HEK293T (cell line): ENCODE results near the gene SDR42E1.

Experiments used
- CTCF ChIA-PET: fragments of 350-600 bp; formaldehyde crosslinking; extraction: SDS; loops from one replicate; lab custom pipeline; 2021; ENCODE audit warnings: antibody characterized with exemption, inconsistent platforms; lab: Yijun Ruan, JAX
- POLR2A ChIA-PET: fragments of 350-600 bp; formaldehyde crosslinking; extraction: SDS; loops from one replicate; lab custom pipeline; 2020; ENCODE audit warnings: antibody characterized with exemption, inconsistent platforms; lab: Yijun Ruan, JAX
- DNase-seq: peaks from one replicate; pipeline ENCODE4 v3.0.0; 2012; ENCODE audit warnings: mixed read lengths; ENCODE audit errors: extremely low spot score
- ARNT ChIP-seq: fragments of 450-650 bp; IDR thresholded peaks from 2 replicates; pipeline ENCODE4 v1.6.1; 2017; ENCODE audit warnings: mild to moderate bottlenecking
- BHLHE40 ChIP-seq: fragments of 450-650 bp; IDR thresholded peaks from 2 replicates; pipeline ENCODE4 v1.6.1; 2016; ENCODE audit warnings: mild to moderate bottlenecking, moderate library complexity, borderline replicate concordance
- CTBP1 ChIP-seq: fragments of 450-650 bp; IDR thresholded peaks from 2 replicates; pipeline ENCODE4 v1.6.1; 2016; ENCODE audit warnings: borderline replicate concordance
- ELF4 ChIP-seq: fragments of 450-650 bp; IDR thresholded peaks from 2 replicates; pipeline ENCODE4 v1.6.1; 2017; ENCODE audit warnings: antibody characterized with exemption
- FOXA1 ChIP-seq: fragments of 450-650 bp; IDR thresholded peaks from 2 replicates; pipeline ENCODE4 v1.6.1; 2016; ENCODE audit warnings: mild to moderate bottlenecking
- FOXK2 ChIP-seq: fragments of 450-650 bp; IDR thresholded peaks from 2 replicates; pipeline ENCODE4 v1.6.1; 2016; ENCODE audit warnings: mild to moderate bottlenecking
- FOXM1 ChIP-seq: fragments of 450-650 bp; IDR thresholded peaks from 2 replicates; pipeline ENCODE4 v1.6.1; 2017; ENCODE audit warnings: mild to moderate bottlenecking, borderline replicate concordance
- HDGF ChIP-seq: fragments of 450-650 bp; IDR thresholded peaks from 2 replicates; pipeline ENCODE4 v1.6.1; 2017; ENCODE audit warnings: antibody characterized with exemption, borderline replicate concordance
- L3MBTL2 ChIP-seq: fragments of 450-650 bp; conservative IDR thresholded peaks from 2 replicates; pipeline ENCODE4 v1.6.1; 2016; ENCODE audit warnings: mild to moderate bottlenecking
- LEF1 ChIP-seq: fragments of 450-650 bp; IDR thresholded peaks from 2 replicates; pipeline ENCODE4 v1.6.1; 2017; ENCODE audit warnings: mild to moderate bottlenecking, borderline replicate concordance
- NFRKB ChIP-seq: fragments of 450-650 bp; IDR thresholded peaks from 2 replicates; pipeline ENCODE4 v1.6.1; 2016; ENCODE audit warnings: mild to moderate bottlenecking, moderate library complexity
- SP1 ChIP-seq: fragments of 450-650 bp; IDR thresholded peaks from 2 replicates; pipeline ENCODE4 v1.6.1; 2017
- SUZ12 ChIP-seq: fragments of 450-650 bp; IDR thresholded peaks from 2 replicates; pipeline ENCODE4 v1.6.1; 2016; ENCODE audit warnings: mild to moderate bottlenecking
- TARDBP ChIP-seq: fragments of 450-650 bp; IDR thresholded peaks from 2 replicates; pipeline ENCODE4 v1.6.1; 2016
- ZNF384 ChIP-seq: fragments of 450-650 bp; IDR thresholded peaks from 2 replicates; pipeline ENCODE4 v1.6.1; 2016
- TF ChIP-seq, protein P1 (sequence below): fragments of 450-650 bp; IDR thresholded peaks from 2 replicates; pipeline ENCODE4 v1.6.1; 2016

The SDR42E1 gene

DNA sequence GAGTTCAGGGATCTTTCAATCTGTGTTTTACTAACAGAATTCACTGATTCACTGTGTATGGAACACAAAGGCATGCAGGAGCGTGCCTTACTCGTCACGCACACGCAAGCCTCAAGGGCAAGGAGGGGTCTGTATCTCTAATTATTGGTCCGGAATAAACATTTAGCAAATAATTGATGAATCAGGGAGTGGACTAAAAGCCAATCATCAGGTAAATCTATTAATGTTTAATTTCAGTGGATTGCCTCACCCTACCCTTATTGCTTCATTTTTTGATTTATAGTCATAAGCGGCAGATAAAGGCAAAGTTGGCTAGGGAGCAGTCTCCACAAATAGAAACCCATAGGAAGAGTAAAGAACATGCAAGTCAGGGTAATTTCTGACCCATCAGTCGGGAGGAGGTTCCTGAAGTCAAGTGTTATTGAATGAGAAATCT, 16.4 kb upstream of the SDR42E1 start:
- TF ChIP-seq ELF4 = no peak
- no peak for TF ChIP-seq BHLHE40
- TF ChIP-seq, protein P1, sequence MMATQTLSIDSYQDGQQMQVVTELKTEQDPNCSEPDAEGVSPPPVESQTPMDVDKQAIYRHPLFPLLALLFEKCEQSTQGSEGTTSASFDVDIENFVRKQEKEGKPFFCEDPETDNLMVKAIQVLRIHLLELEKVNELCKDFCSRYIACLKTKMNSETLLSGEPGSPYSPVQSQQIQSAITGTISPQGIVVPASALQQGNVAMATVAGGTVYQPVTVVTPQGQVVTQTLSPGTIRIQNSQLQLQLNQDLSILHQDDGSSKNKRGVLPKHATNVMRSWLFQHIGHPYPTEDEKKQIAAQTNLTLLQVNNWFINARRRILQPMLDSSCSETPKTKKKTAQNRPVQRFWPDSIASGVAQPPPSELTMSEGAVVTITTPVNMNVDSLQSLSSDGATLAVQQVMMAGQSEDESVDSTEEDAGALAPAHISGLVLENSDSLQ = no peak
- no peak for TF ChIP-seq LEF1
- CTCF ChIA-PET = no interaction called here
- no peak for DNase-seq
- POLR2A ChIA-PET = no interaction called here

DNA sequence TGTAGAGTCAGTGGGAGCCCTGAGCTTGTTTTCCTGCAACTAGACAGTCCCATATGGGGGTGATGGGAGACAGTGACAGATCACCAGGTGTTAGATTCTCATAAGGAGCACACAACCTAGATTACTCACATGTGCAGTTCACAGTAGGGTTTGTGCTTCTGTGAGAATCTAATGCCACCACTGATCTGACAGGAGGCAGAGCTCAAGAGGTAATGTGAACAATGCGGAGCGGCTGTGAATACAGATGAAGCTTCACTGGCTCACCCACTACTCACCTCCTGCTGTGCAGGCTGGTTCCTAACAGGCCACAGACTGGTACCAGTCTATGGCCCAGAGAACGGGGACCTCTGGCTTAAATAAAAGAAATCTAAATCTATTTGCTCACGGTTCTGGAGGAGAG, 13.6 kb upstream of the SDR42E1 start:
- TF ChIP-seq SP1 = no peak
- TF ChIP-seq ZNF384 = no peak
- no peak for TF ChIP-seq FOXK2
- no peak for TF ChIP-seq SUZ12
- TF ChIP-seq NFRKB = no peak
- no peak for TF ChIP-seq FOXM1
- no peak for TF ChIP-seq TARDBP
- no peak for DNase-seq
- ChIA-PET POLR2A (no interaction called here), CTCF (interaction anchor here (0.6 kb wide), 1 partner anchor 137 kb away, joined by 3 read pairs; no protein-coding TSS in a partner anchor)

DNA sequence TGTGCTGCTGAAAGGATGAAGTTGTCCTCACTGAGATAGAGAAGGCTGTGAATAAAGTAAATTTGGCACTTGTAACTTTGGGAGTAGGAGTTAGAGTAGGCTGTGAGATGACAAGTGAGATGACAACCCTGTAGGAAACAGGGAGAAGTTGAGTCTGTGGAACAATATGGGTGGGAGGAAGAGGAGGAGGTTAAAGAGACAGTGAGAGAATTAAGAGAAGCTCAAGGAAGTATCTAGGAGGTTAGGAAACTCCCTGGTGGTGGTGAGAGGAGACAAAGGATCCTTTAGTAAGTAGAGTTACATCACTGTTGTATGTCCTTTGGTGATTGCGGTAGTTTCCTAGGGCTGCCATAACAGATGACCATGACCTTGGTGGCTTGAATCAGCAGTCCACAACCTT, 13.0 kb upstream of the SDR42E1 start:
- ChIA-PET POLR2A (no interaction called here), CTCF (interaction anchor here (0.6 kb wide), 2 partner anchors 33 to 137 kb away, joined by 3 to 5 read pairs; no protein-coding TSS in a partner anchor)
- DNase-seq = no peak
- no peak for TF ChIP-seq HDGF
- no peak for TF ChIP-seq LEF1
- TF ChIP-seq L3MBTL2 = no peak
- TF ChIP-seq FOXK2 = no peak
- no peak for TF ChIP-seq FOXA1
- TF ChIP-seq ARNT = no peak
- TF ChIP-seq TARDBP = no peak
- TF ChIP-seq SUZ12 = no peak
- TF ChIP-seq, protein P1 = no peak
- no peak for TF ChIP-seq BHLHE40
- TF ChIP-seq ELF4 = no peak
- TF ChIP-seq ZNF384 = no peak
- no peak for TF ChIP-seq CTBP1
- no peak for TF ChIP-seq SP1

DNA sequence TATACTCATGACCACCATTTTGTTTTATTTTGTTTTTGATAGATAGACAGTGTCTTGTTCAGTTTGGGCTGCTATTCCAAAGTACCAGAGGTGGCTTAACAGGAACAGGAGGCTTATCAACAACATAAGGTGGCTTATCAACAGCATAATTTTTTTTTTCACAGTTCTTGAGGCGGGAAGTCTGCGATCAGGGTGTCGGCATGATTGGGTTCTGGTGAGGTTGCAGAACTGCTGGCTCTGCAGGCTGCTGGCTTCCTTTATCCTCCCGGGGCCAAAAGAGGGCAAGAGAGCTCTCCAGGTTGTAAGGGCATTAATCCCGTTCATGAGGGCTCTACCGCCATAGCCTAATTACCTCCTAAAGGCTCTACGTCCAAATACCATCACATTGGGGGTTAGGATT, 11.9 kb upstream of the SDR42E1 start:
- ChIA-PET CTCF (no interaction called here), POLR2A (no interaction called here)
- TF ChIP-seq TARDBP = no peak
- no peak for TF ChIP-seq FOXA1
- TF ChIP-seq ZNF384 = no peak
- no peak for TF ChIP-seq FOXM1
- no peak for TF ChIP-seq ELF4
- no peak for TF ChIP-seq NFRKB
- no peak for TF ChIP-seq SP1
- TF ChIP-seq, protein P1 = no peak
- DNase-seq = no peak

DNA sequence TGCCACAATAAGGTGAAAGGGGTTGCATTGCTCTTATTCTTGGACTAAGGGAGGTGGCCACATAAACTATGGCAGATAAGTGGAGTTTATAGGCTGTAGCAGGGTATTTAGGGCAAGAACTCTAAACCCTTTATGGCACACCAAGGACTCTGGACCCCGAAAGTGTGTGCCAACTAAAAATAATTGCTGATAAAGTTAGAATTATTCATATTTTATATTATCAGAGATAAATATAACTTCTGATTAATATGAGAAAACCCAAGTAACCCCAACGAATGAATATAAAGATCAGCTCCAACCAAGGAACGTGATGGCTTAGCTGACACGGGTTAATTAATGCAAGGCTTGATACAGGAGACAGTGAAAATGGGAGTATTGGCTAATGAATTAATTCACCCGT, 8.8 kb upstream of the SDR42E1 start:
- TF ChIP-seq SP1 = no peak
- no peak for TF ChIP-seq SUZ12
- TF ChIP-seq, protein P1 = no peak
- TF ChIP-seq TARDBP = no peak
- no peak for TF ChIP-seq BHLHE40
- no peak for TF ChIP-seq FOXK2
- TF ChIP-seq ARNT = no peak
- TF ChIP-seq CTBP1 = no peak
- POLR2A ChIA-PET = no interaction called here
- CTCF ChIA-PET = no interaction called here
- no peak for DNase-seq

DNA sequence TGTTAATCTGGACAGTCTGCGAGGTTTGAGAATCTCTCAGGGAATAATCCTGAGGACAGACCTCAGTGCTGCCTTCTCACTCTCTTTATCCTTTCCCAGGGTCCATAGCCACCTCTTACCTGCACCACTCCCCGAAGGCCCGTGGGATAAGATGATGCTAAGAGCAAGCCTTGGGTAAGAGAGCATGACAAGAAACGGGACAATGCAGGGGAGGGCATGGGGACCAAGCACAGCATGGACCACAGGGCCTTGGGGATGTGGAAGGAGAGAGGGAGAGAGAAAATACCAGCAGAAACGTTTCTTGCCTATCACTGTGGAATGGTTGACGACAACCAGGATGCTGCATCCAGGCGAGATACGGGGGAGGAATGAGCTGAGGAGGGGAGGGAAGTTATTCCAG, 8.3 kb upstream of the SDR42E1 start:
- ChIA-PET CTCF (no interaction called here), POLR2A (no interaction called here)
- TF ChIP-seq, protein P1 = no peak
- no peak for TF ChIP-seq ELF4
- TF ChIP-seq CTBP1 = no peak
- no peak for TF ChIP-seq LEF1
- no peak for TF ChIP-seq ZNF384
- TF ChIP-seq L3MBTL2 = no peak
- no peak for TF ChIP-seq ARNT
- no peak for TF ChIP-seq NFRKB
- no peak for TF ChIP-seq FOXM1
- TF ChIP-seq TARDBP = no peak
- TF ChIP-seq HDGF = no peak
- no peak for TF ChIP-seq SUZ12
- no peak for TF ChIP-seq FOXK2
- TF ChIP-seq FOXA1 = no peak
- DNase-seq = no peak
